ENCODE measurements around the gene ZNF532.
"Not testable (repeated sequence)": the region's sequence is repeated elsewhere in the genome, so short reads cannot be mapped to it uniquely, and the experiment has no call there.

Gene ZNF532

GRCh38 chr18:58901783-58902182, 37.1 kb downstream of the ZNF532 start:
- no peak for DNase-seq (ENCODE audit: low read depth, low spot score)

- DNase-seq (ENCODE audit: low read depth, low spot score), result no peak
Measured at GRCh38 chr18:58902961-58903360, 38.3 kb downstream of the ZNF532 start.

- DNase-seq (ENCODE audit: low read depth, low spot score), result no peak
Measured at GRCh38 chr18:58903533-58903932, 38.9 kb downstream of the ZNF532 start.

- no peak for DNase-seq (ENCODE audit: low read depth, low spot score)
Measured at GRCh38 chr18:58905777-58906428, 41.2 kb downstream of the ZNF532 start.

GRCh38 chr18:58908006-58908405, 43.3 kb downstream of the ZNF532 start:
- DNase-seq (ENCODE audit: low read depth, low spot score), result no peak

- no peak for DNase-seq (ENCODE audit: low read depth, low spot score)
Measured at GRCh38 chr18:58909521-58909920, 44.8 kb downstream of the ZNF532 start.

GRCh38 chr18:58911241-58911640, 46.6 kb downstream of the ZNF532 start:
- DNase-seq (ENCODE audit: low read depth, low spot score), result no peak

- peak; percentile 44 for DNase-seq (ENCODE audit: low read depth, low spot score)
Measured at GRCh38 chr18:58911766-58912165, 47.1 kb downstream of the ZNF532 start.

GRCh38 chr18:58915006-58915799, 50.5 kb downstream of the ZNF532 start:
- no peak for DNase-seq (ENCODE audit: low read depth, low spot score)

GRCh38 chr18:58915995-58916394, 51.3 kb downstream of the ZNF532 start:
- no peak for DNase-seq (ENCODE audit: low read depth, low spot score)

GRCh38 chr18:58919934-58920333, 55.3 kb downstream of the ZNF532 start:
- not testable (repeated sequence) for DNase-seq (ENCODE audit: low read depth, low spot score)

GRCh38 chr18:58922995-58923394, 58.3 kb downstream of the ZNF532 start:
- DNase-seq (ENCODE audit: low read depth, low spot score), result no peak

- DNase-seq (ENCODE audit: low read depth, low spot score), result no peak
Measured at GRCh38 chr18:58924473-58924872, 59.8 kb downstream of the ZNF532 start.

- DNase-seq (ENCODE audit: low read depth, low spot score), result no peak
Measured at GRCh38 chr18:58927659-58928058, 63.0 kb downstream of the ZNF532 start.

- no peak for DNase-seq (ENCODE audit: low read depth, low spot score)
Measured at GRCh38 chr18:58928386-58928785, 63.7 kb downstream of the ZNF532 start.

- DNase-seq (ENCODE audit: low read depth, low spot score), result no peak
Measured at GRCh38 chr18:58929206-58929605, 64.5 kb downstream of the ZNF532 start.

GRCh38 chr18:58934356-58934755, 69.7 kb downstream of the ZNF532 start:
- no peak for DNase-seq (ENCODE audit: low read depth, low spot score)

GRCh38 chr18:58934933-58935577, 70.4 kb downstream of the ZNF532 start:
- DNase-seq (ENCODE audit: low read depth, low spot score), result no peak

GRCh38 chr18:58937071-58937886, 72.6 kb downstream of the ZNF532 start:
- DNase-seq (ENCODE audit: low read depth, low spot score), result no peak

- DNase-seq (ENCODE audit: low read depth, low spot score), result no peak
Measured at GRCh38 chr18:58937887-58938267, 73.2 kb downstream of the ZNF532 start.

- no peak for DNase-seq (ENCODE audit: low read depth, low spot score)
Measured at GRCh38 chr18:58941426-58942099, 76.9 kb downstream of the ZNF532 start.

All from ELF-1 (cell line).